Adrenal gland (tissue), 5 donors: ENCODE results near the gene EXOC4.

Experiments used
- POLR2A ChIP-seq, 2 donors: fragments of 450-650 bp; IDR thresholded peaks; one replicate each; pipeline ENCODE4 v1.6.1; 2017; ENCODE audit warnings: antibody characterized with exemption in 2 of 2, mild to moderate bottlenecking in 2 of 2, moderate library complexity in 1 of 2
- TF ChIP-seq, protein P1 (sequence below), 6 experiments: fragments of 450-650 bp in 4 of 6; fragments of 200-600 bp in 2 of 6; sonication (generic) in 1 of 6; IDR thresholded peaks; 1 replicate in 5 of 6; 2 replicates in 1 of 6; pipeline versions ENCODE4 v1.5.1 to v1.8.0; 2016 to 2021; ENCODE audit warnings: antibody characterized with exemption in 6 of 6, mild to moderate bottlenecking in 2 of 6, moderate library complexity in 1 of 6
- donor health status: DM: no; HTN: no; CAD: no.

DNA sequence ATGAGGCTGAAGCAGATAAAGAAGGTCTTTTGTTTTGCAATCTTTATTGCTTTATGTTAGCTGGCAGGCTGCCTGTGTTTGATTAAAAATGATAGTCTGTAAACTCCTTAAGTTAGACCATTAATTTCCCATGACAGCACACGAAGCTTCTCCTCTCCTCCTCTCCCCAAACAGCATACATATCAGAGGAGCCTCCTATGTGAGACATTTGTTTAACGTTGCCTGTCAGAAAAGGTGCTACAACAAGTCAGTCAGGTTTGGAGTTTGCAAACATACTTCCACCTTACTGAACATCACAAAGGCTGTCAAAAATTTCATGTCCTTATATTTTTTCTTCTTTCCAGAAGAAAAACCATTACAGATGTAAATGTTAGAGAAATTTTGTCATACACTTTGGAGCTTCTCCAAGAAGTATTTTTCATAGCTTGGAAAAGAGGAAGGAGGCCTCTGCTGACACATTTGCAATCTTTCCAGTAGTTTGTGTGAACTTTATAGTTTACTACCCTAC is 393.1 kb downstream of the EXOC4 start:
- TF ChIP-seq, protein P1, sequence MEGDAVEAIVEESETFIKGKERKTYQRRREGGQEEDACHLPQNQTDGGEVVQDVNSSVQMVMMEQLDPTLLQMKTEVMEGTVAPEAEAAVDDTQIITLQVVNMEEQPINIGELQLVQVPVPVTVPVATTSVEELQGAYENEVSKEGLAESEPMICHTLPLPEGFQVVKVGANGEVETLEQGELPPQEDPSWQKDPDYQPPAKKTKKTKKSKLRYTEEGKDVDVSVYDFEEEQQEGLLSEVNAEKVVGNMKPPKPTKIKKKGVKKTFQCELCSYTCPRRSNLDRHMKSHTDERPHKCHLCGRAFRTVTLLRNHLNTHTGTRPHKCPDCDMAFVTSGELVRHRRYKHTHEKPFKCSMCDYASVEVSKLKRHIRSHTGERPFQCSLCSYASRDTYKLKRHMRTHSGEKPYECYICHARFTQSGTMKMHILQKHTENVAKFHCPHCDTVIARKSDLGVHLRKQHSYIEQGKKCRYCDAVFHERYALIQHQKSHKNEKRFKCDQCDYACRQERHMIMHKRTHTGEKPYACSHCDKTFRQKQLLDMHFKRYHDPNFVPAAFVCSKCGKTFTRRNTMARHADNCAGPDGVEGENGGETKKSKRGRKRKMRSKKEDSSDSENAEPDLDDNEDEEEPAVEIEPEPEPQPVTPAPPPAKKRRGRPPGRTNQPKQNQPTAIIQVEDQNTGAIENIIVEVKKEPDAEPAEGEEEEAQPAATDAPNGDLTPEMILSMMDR (IDR thresholded peaks at IDR 0.05): no peak
- no peak for TF ChIP-seq POLR2A (IDR thresholded peaks at IDR 0.05)
